Vagina (tissue), 2 donors: ENCODE data around the gene EFCAB6.

Experiments used
- CTCF ChIP-seq, 3 experiments: fragments of 450-650 bp in 2 of 3; fragments of 200-600 bp in 1 of 3; sonication (generic) in 1 of 3; IDR thresholded peaks; one replicate each; pipeline ENCODE4 v1.5.1; 2017 to 2019; ENCODE audit warnings: antibody characterized with exemption in 3 of 3, mild to moderate bottlenecking in 2 of 3, moderate library complexity in 2 of 3
- POLR2A ChIP-seq, 2 donors: fragments of 450-650 bp; IDR thresholded peaks; one replicate each; pipeline ENCODE4 v1.6.1; 2017; ENCODE audit warnings: antibody characterized with exemption in 2 of 2, mild to moderate bottlenecking in 2 of 2, moderate library complexity in 2 of 2
- POLR2AphosphoS5 ChIP-seq, 2 donors: sonication (generic); formaldehyde crosslinking; IDR thresholded peaks; one replicate each; pipeline ENCODE4 v1.9.0; 2017; ENCODE audit warnings: antibody characterized with exemption in 2 of 2, mild to moderate bottlenecking in 2 of 2, low read depth in 1 of 2; ENCODE audit not compliant: insufficient read depth in 1 of 2

GRCh38 chr22:43633631-43634285, 178.3 kb downstream of the EFCAB6 start:
- TF ChIP-seq CTCF (IDR thresholded peaks at IDR 0.05) = no peak
- no peak for TF ChIP-seq POLR2A (IDR thresholded peaks at IDR 0.05)
- no peak for TF ChIP-seq POLR2AphosphoS5 (IDR thresholded peaks at IDR 0.05; ENCODE audit: insufficient read depth in 1 of 2, low read depth in 1 of 2)
